ENCODE measurements around the gene SIRT3. TPM values are rescaled to one million over a fixed set of nuclear protein-coding genes. Genes with fewer than 3 reads are reported as not detected.

The SIRT3 gene
- total RNA-seq, 1 donor from 2014 or later, result 15.7 TPM

- DNase-seq (no peak), ATAC-seq (no peak)
- intact Hi-C loops (cut with DNase I), result no loop called here
- H3K4me3 ChIP-seq, result no peak overlapping the region
- TF ChIP-seq CTCF (IDR thresholded peaks at IDR 0.05), result no peak
- H3K36me3 ChIP-seq, result peaks cover 5% of the 10 kb centered on the region
- no peak overlapping the region for H3K27ac ChIP-seq
- no peaks in the 10 kb centered on the region for H3K9me3 ChIP-seq
- H3K4me1 ChIP-seq, result peaks cover 14% of the 10 kb centered on the region
- H3K27me3 ChIP-seq, result no peaks in the 10 kb centered on the region
Measured at GRCh38 chr11:232783-233565, 3.2 kb downstream of the SIRT3 start.

GRCh38 chr11:230431-230830, 5.7 kb downstream of the SIRT3 start:
- H3K36me3 ChIP-seq, result peaks cover 5% of the 10 kb centered on the region
- intact Hi-C loops (cut with DNase I), result no loop called here
- no peak overlapping the region for H3K4me3 ChIP-seq
- DNase-seq (no peak), ATAC-seq (no peak)
- H3K27me3 ChIP-seq, result no peaks in the 10 kb centered on the region
- peaks cover 5% of the 10 kb centered on the region for H3K4me1 ChIP-seq
- H3K27ac ChIP-seq, result no peak overlapping the region
- no peak for TF ChIP-seq CTCF (IDR thresholded peaks at IDR 0.05)
- no peaks in the 10 kb centered on the region for H3K9me3 ChIP-seq

GRCh38 chr11:227824-228379, 8.2 kb downstream of the SIRT3 start:
- Histone ChIP-seq H3K27ac (no peak overlapping the region), H3K27me3 (no peaks in the 10 kb centered on the region), H3K36me3 (peaks cover 5% of the 10 kb centered on the region), H3K4me3 (no peak overlapping the region), H3K4me1 (no peaks in the 10 kb centered on the region), H3K9me3 (no peaks in the 10 kb centered on the region)
- TF ChIP-seq CTCF (IDR thresholded peaks at IDR 0.05), result no peak
- intact Hi-C loops (cut with DNase I), result no loop called here
- DNase-seq (no peak), ATAC-seq (no peak)

GRCh38 chr11:225734-226453, 10.2 kb downstream of the SIRT3 start:
- Histone ChIP-seq H3K4me3 (no peak overlapping the region), H3K27me3 (no peaks in the 10 kb centered on the region), H3K4me1 (no peaks in the 10 kb centered on the region), H3K36me3 (no peaks in the 10 kb centered on the region), H3K9me3 (no peaks in the 10 kb centered on the region), H3K27ac (peak overlapping the region; percentile 1)
- no peak for TF ChIP-seq CTCF (IDR thresholded peaks at IDR 0.05)
- intact Hi-C loops (cut with DNase I), result no loop called here
- DNase-seq, result no peak
- peak; percentile 87 for ATAC-seq

- intact Hi-C loops (cut with DNase I), result no loop called here
- Histone ChIP-seq H3K4me1 (no peaks in the 10 kb centered on the region), H3K4me3 (no peak overlapping the region), H3K36me3 (no peaks in the 10 kb centered on the region), H3K27ac (no peak overlapping the region), H3K27me3 (no peaks in the 10 kb centered on the region), H3K9me3 (no peaks in the 10 kb centered on the region)
- ATAC-seq (no peak), DNase-seq (no peak)
- no peak for TF ChIP-seq CTCF (IDR thresholded peaks at IDR 0.05)
Measured at GRCh38 chr11:224424-224823, 11.7 kb downstream of the SIRT3 start.
